ENCODE data around the gene PARP11.

Gene PARP11

GRCh38 chr12:3872800-3873636, at the start of gene PARP11:
PARP11 (minus strand) TSS chr12:3873399; CDS start chr12:3873229, 170 bp downstream.
- DNase-seq, result peak; percentile 71 to 99 (median 96)

- no peak for DNase-seq
Measured at GRCh38 chr12:3922033-3922432, 48.8 kb upstream of the PARP11 start.

GRCh38 chr12:3921526-3921925, 48.3 kb upstream of the PARP11 start:
- no peak for DNase-seq

GRCh38 chr12:3921151-3921471, 47.9 kb upstream of the PARP11 start:
- DNase-seq, result no peak

GRCh38 chr12:3920351-3921150, 47.4 kb upstream of the PARP11 start:
- DNase-seq, result no peak

GRCh38 chr12:3913278-3913677, 40.1 kb upstream of the PARP11 start:
- DNase-seq, result no peak

- DNase-seq, result no peak
Measured at GRCh38 chr12:3912863-3913262, 39.7 kb upstream of the PARP11 start.

GRCh38 chr12:3911409-3911808, 38.2 kb upstream of the PARP11 start:
- no peak for DNase-seq

GRCh38 chr12:3905664-3906063, 32.5 kb upstream of the PARP11 start:
- DNase-seq, result no peak

GRCh38 chr12:3904999-3905398, 31.8 kb upstream of the PARP11 start:
- no peak for DNase-seq

GRCh38 chr12:3902921-3903320, 29.7 kb upstream of the PARP11 start:
- DNase-seq, result no peak

GRCh38 chr12:3901116-3901515, 27.9 kb upstream of the PARP11 start:
- DNase-seq, result no peak

- no peak for DNase-seq
Measured at GRCh38 chr12:3898756-3899155, 25.6 kb upstream of the PARP11 start.

GRCh38 chr12:3897371-3897971, 24.3 kb upstream of the PARP11 start:
- DNase-seq, result no peak

- peak in 3 of 14 donors; percentile 7 to 28 (median 17) for DNase-seq
Measured at GRCh38 chr12:3896801-3897351, 23.7 kb upstream of the PARP11 start.

- no peak for DNase-seq
Measured at GRCh38 chr12:3896356-3896755, 23.2 kb upstream of the PARP11 start.

- DNase-seq, result no peak
Measured at GRCh38 chr12:3892631-3893030, 19.4 kb upstream of the PARP11 start.

GRCh38 chr12:3891201-3891600, 18.0 kb upstream of the PARP11 start:
- no peak for DNase-seq

GRCh38 chr12:3888659-3889058, 15.5 kb upstream of the PARP11 start:
- DNase-seq, result no peak

GRCh38 chr12:3885277-3886094, 12.3 kb upstream of the PARP11 start:
- DNase-seq, result peak in 2 of 14 donors; percentile 9

GRCh38 chr12:3884671-3885070, 11.5 kb upstream of the PARP11 start:
- no peak for DNase-seq

- no peak for DNase-seq
Measured at GRCh38 chr12:3882896-3883564, 9.8 kb upstream of the PARP11 start.

Data from C1 segment of cervical spinal cord (tissue), 14 donors.